DOHH2 (cell line): ENCODE data around the gene TMEM234.
A peak's percentile ranks its signal among the peaks of the same experiment; 100 is the strongest.

Experiments
- H3F3A ChIP-seq: fragments of 200-600 bp; sonication (generic), shearing (Covaris generic); 2 replicates; pipeline ENCODE4 v1.6.0; 2016; ENCODE audit warnings: antibody characterized with exemption, mild to moderate bottlenecking; ENCODE audit not compliant: control insufficient read depth, insufficient read depth
- H3K27ac ChIP-seq: fragments of 200-600 bp; sonication (generic); 2 replicates; pipeline ENCODE4 v1.5.1; 2014; ENCODE audit warnings: low read depth, mild to moderate bottlenecking, low read length, moderate library complexity
- H3K27me3 ChIP-seq: fragments of 200-600 bp; sonication (generic); 2 replicates; pipeline ENCODE4 v1.6.1; 2014; ENCODE audit warnings: mild to moderate bottlenecking, low read length, mixed read lengths; ENCODE audit not compliant: control insufficient read depth
- H3K36me3 ChIP-seq: fragments of 200-600 bp; sonication (generic); 2 replicates; pipeline ENCODE4 v1.6.1; 2014; ENCODE audit warnings: mild to moderate bottlenecking, low read length, moderate library complexity, mixed read lengths; ENCODE audit not compliant: control insufficient read depth
- H3K4me1 ChIP-seq: fragments of 200-600 bp; sonication (generic); 2 replicates; pipeline ENCODE4 v1.6.1; 2014; ENCODE audit warnings: mild to moderate bottlenecking, low read length, mixed read lengths; ENCODE audit not compliant: control insufficient read depth
- H3K4me2 ChIP-seq: fragments of 200-600 bp; sonication (generic); 2 replicates; pipeline ENCODE4 v1.6.0; 2014; ENCODE audit warnings: mild to moderate bottlenecking, low read length, moderate library complexity
- H3K4me3 ChIP-seq: fragments of 200-600 bp; sonication (generic); 2 replicates; pipeline ENCODE4 v1.5.1; 2014; ENCODE audit warnings: mild to moderate bottlenecking, low read length, mixed read lengths
- H3K79me2 ChIP-seq: fragments of 200-600 bp; sonication (generic); 2 replicates; pipeline ENCODE4 v1.6.1; 2014; ENCODE audit warnings: mild to moderate bottlenecking, low read length, mixed read lengths; ENCODE audit not compliant: control insufficient read depth
- H3K9me2 ChIP-seq: fragments of 200-600 bp; sonication (generic); replicated peaks from 2 replicates; pipeline ENCODE4 v1.6.1; 2014; ENCODE audit warnings: mild to moderate bottlenecking, low read length, mixed read lengths; ENCODE audit not compliant: control insufficient read depth
- H3K9me3 ChIP-seq: fragments of 200-600 bp; sonication (generic); 2 replicates; pipeline ENCODE4 v1.6.1; 2014; ENCODE audit warnings: antibody characterized with exemption, low read length, mixed read lengths; ENCODE audit not compliant: control insufficient read depth, insufficient read depth
- H4K20me1 ChIP-seq: fragments of 200-600 bp; sonication (generic); 2 replicates; pipeline ENCODE4 v1.6.0; 2014; ENCODE audit warnings: low read depth, mild to moderate bottlenecking, antibody characterized with exemption, low read length, moderate library complexity; ENCODE audit not compliant: control insufficient read depth, insufficient read depth
- EZH2phosphoT487 ChIP-seq: fragments of 200-600 bp; sonication (generic); IDR thresholded peaks from 2 replicates; pipeline ENCODE4 v1.6.1; 2017; ENCODE audit warnings: borderline replicate concordance, mild to moderate bottlenecking, antibody characterized with exemption, low read length, moderate library complexity, mixed read lengths
- TF ChIP-seq, protein P1 (sequence below): fragments of 200-600 bp; sonication (generic); IDR thresholded peaks from one replicate; pipeline ENCODE4 v1.5.1; 2014; ENCODE audit warnings: antibody characterized with exemption, mild to moderate bottlenecking, low read depth, low read length; ENCODE audit not compliant: poor library complexity, severe bottlenecking

The TMEM234 gene

GRCh38 chr1:32221980-32222755 is at the start of gene TMEM234, which contains the start of gene EIF3I:
TMEM234 (minus strand) TSS chr1:32222353; CDS start chr1:32222322, 31 bp downstream.
EIF3I (plus strand) TSS chr1:32222407; CDS start chr1:32222442, 35 bp downstream.
- no peaks in the 10 kb centered on the region for H3K9me2 ChIP-seq

DNA sequence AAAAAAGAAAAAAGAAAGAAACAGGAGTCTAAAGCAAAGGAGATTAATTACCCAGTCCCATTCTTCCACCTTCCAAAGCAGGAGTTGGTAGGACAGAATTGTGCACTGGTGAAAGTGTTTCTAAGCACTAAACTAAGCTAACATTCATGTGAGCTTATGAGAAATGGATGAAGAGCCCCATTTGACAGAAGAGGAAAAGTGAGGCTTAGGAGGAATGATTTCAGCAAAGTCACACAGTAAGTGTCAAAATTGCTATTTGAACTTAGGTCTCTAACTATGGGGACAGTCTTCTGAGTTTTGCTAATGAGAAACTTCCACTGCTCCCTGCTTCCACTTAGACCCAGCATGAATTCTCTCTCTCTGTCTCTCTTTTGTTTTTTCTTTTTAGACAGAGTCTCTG is 47.6 kb upstream of the TMEM234 start:
- H4K20me1 ChIP-seq: no peaks in the 10 kb centered on the region
- TF ChIP-seq, protein P1, sequence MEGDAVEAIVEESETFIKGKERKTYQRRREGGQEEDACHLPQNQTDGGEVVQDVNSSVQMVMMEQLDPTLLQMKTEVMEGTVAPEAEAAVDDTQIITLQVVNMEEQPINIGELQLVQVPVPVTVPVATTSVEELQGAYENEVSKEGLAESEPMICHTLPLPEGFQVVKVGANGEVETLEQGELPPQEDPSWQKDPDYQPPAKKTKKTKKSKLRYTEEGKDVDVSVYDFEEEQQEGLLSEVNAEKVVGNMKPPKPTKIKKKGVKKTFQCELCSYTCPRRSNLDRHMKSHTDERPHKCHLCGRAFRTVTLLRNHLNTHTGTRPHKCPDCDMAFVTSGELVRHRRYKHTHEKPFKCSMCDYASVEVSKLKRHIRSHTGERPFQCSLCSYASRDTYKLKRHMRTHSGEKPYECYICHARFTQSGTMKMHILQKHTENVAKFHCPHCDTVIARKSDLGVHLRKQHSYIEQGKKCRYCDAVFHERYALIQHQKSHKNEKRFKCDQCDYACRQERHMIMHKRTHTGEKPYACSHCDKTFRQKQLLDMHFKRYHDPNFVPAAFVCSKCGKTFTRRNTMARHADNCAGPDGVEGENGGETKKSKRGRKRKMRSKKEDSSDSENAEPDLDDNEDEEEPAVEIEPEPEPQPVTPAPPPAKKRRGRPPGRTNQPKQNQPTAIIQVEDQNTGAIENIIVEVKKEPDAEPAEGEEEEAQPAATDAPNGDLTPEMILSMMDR: no peak
- no peak for TF ChIP-seq EZH2phosphoT487
- H3K4me2 ChIP-seq: no peak overlapping the region
- peaks cover 20% of the 10 kb centered on the region for H3K36me3 ChIP-seq
- no peaks in the 10 kb centered on the region for H3K9me3 ChIP-seq
- H3K9me2 ChIP-seq: no peaks in the 10 kb centered on the region
- no peak overlapping the region for H3K27ac ChIP-seq
- no peak overlapping the region for H3K4me3 ChIP-seq
- H3K4me1 ChIP-seq: peaks cover 71% of the 10 kb centered on the region
- peaks cover 32% of the 10 kb centered on the region for H3F3A ChIP-seq
- no peaks in the 10 kb centered on the region for H3K27me3 ChIP-seq
- peaks cover 40% of the 10 kb centered on the region for H3K79me2 ChIP-seq

More at GRCh38 chr1:32221980-32222755, at the start of gene TMEM234, which contains the start of gene EIF3I:
- no peaks in the 10 kb centered on the region for H3K27me3 ChIP-seq
- H4K20me1 ChIP-seq: no peaks in the 10 kb centered on the region
- H3K4me1 ChIP-seq: peaks cover 30% of the 10 kb centered on the region
- H3K36me3 ChIP-seq: peaks cover 38% of the 10 kb centered on the region
- H3F3A ChIP-seq: 0 out of 2 replicates have a peak, but pooled peaks cover 2% of the 10 kb centered on the region
- TF ChIP-seq EZH2phosphoT487: no peak
- TF ChIP-seq, protein P1: no peak
- H3K9me3 ChIP-seq: no peaks in the 10 kb centered on the region
- peak within 1 kb of the TSS; percentile 99 for H3K4me3 ChIP-seq
- peak within 1 kb of the TSS; percentile 76 for H3K4me2 ChIP-seq
- H3K79me2 ChIP-seq: peaks cover 42% of the 10 kb centered on the region
- peak within 1 kb of the TSS; percentile 46 for H3K27ac ChIP-seq

DNA sequence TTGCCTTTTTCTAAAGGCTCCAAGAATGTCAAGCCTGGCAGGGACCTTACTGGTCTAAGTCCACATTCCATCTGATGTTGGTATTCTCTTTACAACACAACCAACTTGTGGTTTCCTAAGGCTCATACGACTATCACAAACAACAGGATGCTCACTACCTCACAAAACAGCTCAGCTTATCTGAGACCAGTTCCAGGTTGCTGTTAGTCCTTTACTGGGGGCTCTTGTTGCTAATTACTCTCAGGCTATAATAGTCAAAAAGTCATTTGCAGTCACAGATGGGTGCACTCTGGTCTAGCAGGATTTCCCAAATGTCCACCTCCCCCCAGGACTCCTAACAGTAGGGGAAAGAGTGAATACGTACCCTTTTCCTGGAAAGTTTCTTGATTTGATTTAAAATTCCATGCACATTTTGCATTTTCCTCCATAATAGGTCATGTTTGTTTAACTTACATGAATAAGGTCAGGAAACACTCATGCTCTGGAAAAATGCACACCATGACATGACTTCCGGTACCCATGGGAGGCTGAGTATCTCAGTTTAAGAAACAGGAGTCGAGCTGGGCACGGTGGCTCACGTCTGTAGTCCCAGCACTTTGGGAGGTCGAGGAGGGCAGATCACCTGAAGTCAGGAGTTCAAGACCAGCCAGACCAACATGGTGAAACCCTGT is 44.9 kb upstream of the TMEM234 start:
- H3K27ac ChIP-seq: peak overlapping the region; percentile 81
- H3K4me2 ChIP-seq: peak overlapping the region; percentile 64

More for the DNA sequence above, 44.9 kb upstream of the TMEM234 start:
- Histone ChIP-seq H3K9me2 (no peaks in the 10 kb centered on the region), H3K4me3 (peak overlapping the region; percentile 28; the same call in 1 of the 2 replicates), H3K36me3 (peaks cover 24% of the 10 kb centered on the region), H3K79me2 (peaks cover 32% of the 10 kb centered on the region), H4K20me1 (no peaks in the 10 kb centered on the region), H3F3A (peaks cover 51% of the 10 kb centered on the region), H3K4me1 (peaks cover 71% of the 10 kb centered on the region), H3K9me3 (no peaks in the 10 kb centered on the region), H3K27me3 (no peaks in the 10 kb centered on the region)
- TF ChIP-seq EZH2phosphoT487: no peak
- TF ChIP-seq, protein P1: no peak
